Keratinocyte (primary cell): ENCODE results near the gene ATP12A. TPM values are rescaled to one million over a fixed set of nuclear protein-coding genes. Genes with fewer than 3 reads are reported as not detected.

ENCODE experiments used
- DNase-seq: peaks from one replicate; pipeline ENCODE4 v3.0.0-alpha.2; 2011; ENCODE audit warnings: low read depth, missing footprints, low spot score
- FAIRE-seq: peaks from 2 replicates; lab custom pipeline; 2011; peaks lifted over from hg19 to GRCh38; lab: Jason Lieb, UNC
- H2AFZ ChIP-seq: 2 replicates; pipeline ENCODE4 v1.6.0; 2012; ENCODE audit warnings: low read length, control low read depth, inconsistent platforms; ENCODE audit not compliant: control insufficient read depth
- H3K27ac ChIP-seq: 2 replicates; pipeline ENCODE4 v1.5.1; 2011; ENCODE audit warnings: low read length; ENCODE audit not compliant: control insufficient read depth, insufficient read depth
- H3K27me3 ChIP-seq: 3 replicates; pipeline ENCODE4 v1.6.0; 2011; ENCODE audit warnings: low read length; ENCODE audit not compliant: control insufficient read depth, insufficient read depth; ENCODE audit errors: extremely low read depth
- H3K36me3 ChIP-seq, 2 experiments: 2 replicates in 1 of 2; 3 replicates in 1 of 2; pipeline ENCODE4 v1.5.1; 2011; ENCODE audit warnings: low read length in 2 of 2, mild to moderate bottlenecking in 1 of 2; ENCODE audit not compliant: control insufficient read depth in 2 of 2, insufficient read depth in 2 of 2; ENCODE audit errors: extremely low read depth in 1 of 2
- H3K4me1 ChIP-seq: 3 replicates; pipeline ENCODE4 v1.5.1; 2011; ENCODE audit warnings: low read length; ENCODE audit not compliant: control insufficient read depth, insufficient read depth; ENCODE audit errors: extremely low read depth
- H3K4me2 ChIP-seq: 3 replicates; pipeline ENCODE4 v1.6.0; 2011; ENCODE audit warnings: low read depth, low read length; ENCODE audit not compliant: control insufficient read depth, insufficient read depth; ENCODE audit errors: extremely low read depth
- H3K4me3 ChIP-seq, 3 experiments: fragments of 200-600 bp in 1 of 3; sonication (generic) in 1 of 3; 2 replicates in 2 of 3; 3 replicates in 1 of 3; pipeline ENCODE4 v1.5.1; 2011 to 2016; ENCODE audit warnings: low read length in 3 of 3, mild to moderate bottlenecking in 3 of 3, control low read depth in 2 of 3, inconsistent platforms in 1 of 3, low read depth in 1 of 3, mixed read lengths in 1 of 3, mixed run types in 1 of 3, moderate library complexity in 1 of 3; ENCODE audit not compliant: control insufficient read depth in 2 of 3, insufficient read depth in 2 of 3; ENCODE audit errors: extremely low read depth in 1 of 3
- H3K79me2 ChIP-seq: 2 replicates; pipeline ENCODE4 v1.6.0; 2012; ENCODE audit warnings: low read length; ENCODE audit not compliant: control insufficient read depth, insufficient read depth
- H3K9ac ChIP-seq: 3 replicates; pipeline ENCODE4 v1.6.0; 2011; ENCODE audit warnings: low read length; ENCODE audit not compliant: control insufficient read depth, insufficient read depth; ENCODE audit errors: extremely low read depth
- H3K9me1 ChIP-seq: 3 replicates; pipeline ENCODE4 v1.6.0; 2011; ENCODE audit warnings: low read length; ENCODE audit not compliant: control insufficient read depth, insufficient read depth; ENCODE audit errors: extremely low read depth
- H3K9me3 ChIP-seq: 2 replicates; pipeline ENCODE4 v1.5.1; 2012; ENCODE audit warnings: low read depth, low read length; ENCODE audit not compliant: control insufficient read depth
- H4K20me1 ChIP-seq: 3 replicates; pipeline ENCODE4 v1.6.0; 2011; ENCODE audit warnings: low read length; ENCODE audit not compliant: control insufficient read depth, insufficient read depth; ENCODE audit errors: extremely low read depth
- CTCF ChIP-seq, 3 experiments: IDR thresholded peaks in 1 of 3; conservative IDR thresholded peaks in 1 of 3; optimal IDR thresholded peaks in 1 of 3; 2 replicates in 2 of 3; 3 replicates in 1 of 3; pipeline versions ENCODE3 to v1.5.1; 2011; ENCODE audit warnings: low read length in 3 of 3, mild to moderate bottlenecking in 3 of 3, moderate library complexity in 2 of 3, control low read depth in 1 of 3, inconsistent platforms in 1 of 3; ENCODE audit not compliant: insufficient read depth in 2 of 3; ENCODE audit errors: extremely low read depth in 1 of 3
- EZH2 ChIP-seq: IDR thresholded peaks from one replicate; pipeline ENCODE4 v1.6.1; 2012; ENCODE audit warnings: inconsistent platforms, mild to moderate bottlenecking, low read length, moderate library complexity
- dilution Hi-C: fragments of 300-500 bp; cut with MboI; formaldehyde crosslinking; loops from one replicate; pipeline ENCODE4 v1.7.0; 2020; ENCODE audit warnings: low sequenced_read_pairs; ENCODE audit not compliant: extremely low pct_ligation_motif_present
- polyA plus RNA-seq, 5 experiments: library from polyadenylated mRNA; depleted of rRNA in 3 of 5; stranded (reverse) in 3 of 5; stranded (forward) in 1 of 5; unstranded in 1 of 5; fragments of >200 nt; gene quantifications; 1 replicate in 1 of 5; 2 replicates in 3 of 5; 3 replicates in 1 of 5; pipeline versions ENCODE4 v1.2.1 to v1.2.3, GENCODE V29; 2011 to 2012; ENCODE audit warnings: missing spikeins in 2 of 5, low read depth in 1 of 5, low replicate concordance in 1 of 5

The ATP12A gene
- polyA plus RNA-seq, 1 donor (not counting 4 experiments of a cell fraction or from before 2014, with no cell fraction given), result 0.79 TPM

- H3K79me2 ChIP-seq, result no peaks in the 10 kb centered on the region
- peak overlapping the region; percentile 69 for H2AFZ ChIP-seq
- H3K4me2 ChIP-seq, result no peak overlapping the region
- H3K4me3 ChIP-seq, result no peak overlapping the region
- no peaks in the 10 kb centered on the region for H3K36me3 ChIP-seq
- H3K4me1 ChIP-seq, result peaks cover 22% of the 10 kb centered on the region
- H3K9me3 ChIP-seq, result no peaks in the 10 kb centered on the region
- H3K27me3 ChIP-seq, result no peaks in the 10 kb centered on the region
- H4K20me1 ChIP-seq, result no peaks in the 10 kb centered on the region
- H3K9me1 ChIP-seq, result no peaks in the 10 kb centered on the region
- TF ChIP-seq EZH2, result no peak
- no peak for DNase-seq
- no peak overlapping the region for H3K9ac ChIP-seq
- H3K27ac ChIP-seq, result no peak overlapping the region
- dilution Hi-C loops, result no loop called here
- FAIRE-seq, result peak; percentile 20
Observed at GRCh38 chr13:24675806-24676570, 4.2 kb upstream of the ATP12A start.

- H3K36me3 ChIP-seq, result no peaks in the 10 kb centered on the region
- no peak overlapping the region for H3K9ac ChIP-seq
- H3K4me2 ChIP-seq, result no peak overlapping the region
- H3K27ac ChIP-seq, result no peak overlapping the region
- H2AFZ ChIP-seq, result no peak overlapping the region
- H3K79me2 ChIP-seq, result no peaks in the 10 kb centered on the region
- peaks cover 3% of the 10 kb centered on the region for H3K27me3 ChIP-seq
- peaks cover 6% of the 10 kb centered on the region for H3K4me1 ChIP-seq
- H3K9me1 ChIP-seq, result no peaks in the 10 kb centered on the region
- dilution Hi-C loops, result no loop called here
- H3K4me3 ChIP-seq, result no peak overlapping the region
- H3K9me3 ChIP-seq, result no peaks in the 10 kb centered on the region
- DNase-seq, result no peak
- peak; percentile 26 for FAIRE-seq
- H4K20me1 ChIP-seq, result no peaks in the 10 kb centered on the region
- no peak for TF ChIP-seq EZH2
- TF ChIP-seq CTCF (optimal IDR thresholded peaks at IDR 0.05 in 1 of 3, IDR thresholded peaks at IDR 0.05 in 1 of 3, conservative IDR thresholded peaks at IDR 0.05 in 1 of 3; ENCODE audit: extremely low read depth in 1 of 3, insufficient read depth in 2 of 3, low read length in 3 of 3), result no peak
Observed at GRCh38 chr13:24678151-24678550, 2.1 kb upstream of the ATP12A start.
